Measurements from ENCODE around the gene RASGEF1C.
A peak's percentile ranks its signal among the peaks of the same experiment; 100 is the strongest.

Gene RASGEF1C

GRCh38 chr5:180209137-180209581 is at the start of gene RASGEF1C:
Gene RASGEF1C (minus strand): TSS chr5:180209211. CDS start chr5:180138052, 71,159 bp downstream.
- DNase-seq (ENCODE audit: low spot score) = peak; percentile 85

GRCh38 chr5:180253036-180253824 is 44.2 kb upstream of the RASGEF1C start:
- DNase-seq (ENCODE audit: low spot score) = no peak

- no peak for DNase-seq (ENCODE audit: low spot score)
Measured at GRCh38 chr5:180251887-180252286, 42.9 kb upstream of the RASGEF1C start.

GRCh38 chr5:180251141-180251540 is 42.1 kb upstream of the RASGEF1C start:
- DNase-seq (ENCODE audit: low spot score) = no peak

- DNase-seq (ENCODE audit: low spot score) = no peak
Measured at GRCh38 chr5:180250329-180250728, 41.3 kb upstream of the RASGEF1C start.

GRCh38 chr5:180241600-180241999 is 32.6 kb upstream of the RASGEF1C start:
- DNase-seq (ENCODE audit: low spot score) = no peak

- no peak for DNase-seq (ENCODE audit: low spot score)
Measured at GRCh38 chr5:180238631-180239030, 29.6 kb upstream of the RASGEF1C start.

GRCh38 chr5:180235846-180236245 is 26.8 kb upstream of the RASGEF1C start:
- DNase-seq (ENCODE audit: low spot score) = no peak

GRCh38 chr5:180235077-180235476 is 26.1 kb upstream of the RASGEF1C start:
- DNase-seq (ENCODE audit: low spot score) = no peak

GRCh38 chr5:180234271-180234670 is 25.3 kb upstream of the RASGEF1C start:
- DNase-seq (ENCODE audit: low spot score) = no peak

GRCh38 chr5:180233729-180234128 is 24.7 kb upstream of the RASGEF1C start:
- no peak for DNase-seq (ENCODE audit: low spot score)

- no peak for DNase-seq (ENCODE audit: low spot score)
Measured at GRCh38 chr5:180230017-180230416, 21.0 kb upstream of the RASGEF1C start.

GRCh38 chr5:180222056-180222455 is 13.0 kb upstream of the RASGEF1C start:
- DNase-seq (ENCODE audit: low spot score) = no peak

- no peak for DNase-seq (ENCODE audit: low spot score)
Measured at GRCh38 chr5:180217797-180218196, 8.8 kb upstream of the RASGEF1C start.

GRCh38 chr5:180216646-180217171 is 7.7 kb upstream of the RASGEF1C start:
- DNase-seq (ENCODE audit: low spot score) = no peak

GRCh38 chr5:180215783-180216630 is 7.0 kb upstream of the RASGEF1C start:
- DNase-seq (ENCODE audit: low spot score) = no peak

- no peak for DNase-seq (ENCODE audit: low spot score)
Measured at GRCh38 chr5:180214870-180215770, 6.1 kb upstream of the RASGEF1C start.

GRCh38 chr5:180213657-180214207 is 4.7 kb upstream of the RASGEF1C start:
- DNase-seq (ENCODE audit: low spot score) = no peak

- no peak for DNase-seq (ENCODE audit: low spot score)
Measured at GRCh38 chr5:180213256-180213600, 4.2 kb upstream of the RASGEF1C start.

- DNase-seq (ENCODE audit: low spot score) = no peak
Measured at GRCh38 chr5:180212363-180213255, 3.6 kb upstream of the RASGEF1C start.

GRCh38 chr5:180211761-180212035 is 2.7 kb upstream of the RASGEF1C start:
- DNase-seq (ENCODE audit: low spot score) = no peak
